GM23248 (cell line): ENCODE data around the gene WNT1.

Source experiments
- EZH2 ChIP-seq: fragments of 200-600 bp; sonication (generic); IDR thresholded peaks from 2 replicates; pipeline ENCODE4 v1.6.1; 2018; ENCODE audit warnings: antibody characterized with exemption, mild to moderate bottlenecking; ENCODE audit not compliant: insufficient read depth, poor library complexity, severe bottlenecking
- EZH2phosphoT487 ChIP-seq: fragments of 200-600 bp; sonication (generic); IDR thresholded peaks from 2 replicates; pipeline ENCODE4 v1.6.1; 2018; ENCODE audit warnings: antibody characterized with exemption, moderate library complexity, mild to moderate bottlenecking, low read depth; ENCODE audit not compliant: insufficient read depth

DNA sequence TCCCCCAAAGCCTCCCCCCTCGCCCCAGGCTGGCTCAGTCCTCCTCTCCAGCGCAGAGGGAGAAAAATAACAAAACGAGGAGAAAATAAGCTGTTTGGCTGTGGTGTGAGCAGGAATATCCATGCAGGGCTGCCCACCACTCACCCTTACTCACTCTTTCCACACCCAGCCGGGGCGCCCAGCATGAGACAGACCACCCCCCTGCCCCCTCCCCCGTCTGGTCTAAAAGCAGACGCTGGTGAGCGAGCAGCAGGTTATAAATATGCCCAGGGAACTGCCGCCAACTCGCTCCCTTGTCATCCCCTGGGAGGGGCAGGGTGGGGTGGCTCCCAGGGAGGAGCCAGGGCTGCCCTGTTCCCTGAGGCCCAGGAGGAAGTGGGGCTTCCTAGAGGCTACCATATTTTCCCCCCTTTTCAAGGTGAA lies 7.4 kb downstream of the WNT1 start:
- no peak for TF ChIP-seq EZH2phosphoT487
- no peak for TF ChIP-seq EZH2
